ENCODE data around the gene ZNF283.

GRCh38 chr19:43818500-43818899, 8.6 kb upstream of the ZNF283 start:
- TF ChIP-seq CTCF (IDR thresholded peaks at IDR 0.05) (no peak), POLR2AphosphoS5 (IDR thresholded peaks at IDR 0.05; ENCODE audit: insufficient read depth in 1 of 2, low read depth in 1 of 2) (no peak), POLR2A (IDR thresholded peaks at IDR 0.05) (no peak)
